Smooth muscle cell (in vitro differentiated cells): Measurements from ENCODE around the gene UBE2H. TPM values are rescaled to one million over a fixed set of nuclear protein-coding genes. Genes with fewer than 3 reads are reported as not detected.

Experiments
- DNase-seq: peaks from one replicate; lab custom pipeline; 2025; ENCODE audit not compliant: unreplicated experiment; lab: John Stamatoyannopoulos, UW
- H2AFZ ChIP-seq: fragments of 200-600 bp; sonication (generic); 2 replicates; pipeline ENCODE4 v1.6.0; 2016; ENCODE audit warnings: antibody characterized with exemption, low read depth, mild to moderate bottlenecking
- H3F3A ChIP-seq: fragments of 200-600 bp; sonication (generic); 2 replicates; pipeline ENCODE4 v1.6.0; 2017; ENCODE audit warnings: antibody characterized with exemption, low read depth
- H3K27ac ChIP-seq: fragments of 200-600 bp; sonication (generic); 2 replicates; pipeline ENCODE4 v1.5.1; 2016; ENCODE audit warnings: low read depth, mild to moderate bottlenecking
- H3K27me3 ChIP-seq: fragments of 200-600 bp; sonication (generic); 2 replicates; pipeline ENCODE4 v1.6.1; 2016; ENCODE audit warnings: low read depth, mild to moderate bottlenecking
- H3K36me3 ChIP-seq: fragments of 200-600 bp; sonication (generic); 2 replicates; pipeline ENCODE4 v1.5.1; 2016; ENCODE audit warnings: low read depth
- H3K4me1 ChIP-seq: fragments of 200-600 bp; sonication (generic); 2 replicates; pipeline ENCODE4 v1.5.1; 2016; ENCODE audit warnings: low read depth
- H3K4me2 ChIP-seq: fragments of 200-600 bp; sonication (generic); 2 replicates; pipeline ENCODE4 v1.6.0; 2016; ENCODE audit warnings: mild to moderate bottlenecking
- H3K4me3 ChIP-seq: fragments of 200-600 bp; sonication (generic); 2 replicates; pipeline ENCODE4 v1.5.1; 2016; ENCODE audit warnings: mild to moderate bottlenecking
- H3K79me2 ChIP-seq: fragments of 200-600 bp; sonication (generic); 2 replicates; pipeline ENCODE4 v1.6.0; 2016; ENCODE audit warnings: low read depth, mild to moderate bottlenecking
- H3K9ac ChIP-seq: fragments of 200-600 bp; sonication (generic); 2 replicates; pipeline ENCODE4 v1.6.0; 2016; ENCODE audit warnings: low read depth
- H3K9me3 ChIP-seq: fragments of 200-600 bp; sonication (generic); replicated peaks from 2 replicates; pipeline ENCODE4 v1.5.1; 2016; ENCODE audit warnings: low read depth
- H4K20me1 ChIP-seq: fragments of 200-600 bp; sonication (generic); 2 replicates; pipeline ENCODE4 v1.6.0; 2016; ENCODE audit warnings: low read depth
- WGBS: methylation state at CpG from one replicate; pipeline ENCODE4 v1.1.7; 2016; ENCODE audit warnings: low lambda C conversion rate; 5-methylcytosine and 5-hydroxymethylcytosine counted together
- polyA plus RNA-seq: library from polyadenylated mRNA; unstranded; fragments of >200 nt; fragmentation: Nextera tagmentation; extraction: Ambion mirVana; gene quantifications from 2 replicates; pipeline ENCODE4 v1.2.1, GENCODE V29; 2016
- total RNA-seq: library from RNA; depleted of rRNA; stranded (reverse); fragments of >200 nt; gene quantifications from 2 replicates; pipeline ENCODE4 v1.2.3, GENCODE V29; 2014
- TF ChIP-seq, protein P1 (sequence below): fragments of 200-600 bp; sonication (generic); IDR thresholded peaks from 2 replicates; pipeline ENCODE4 v1.5.1; 2017; ENCODE audit warnings: borderline replicate concordance, mild to moderate bottlenecking, antibody characterized with exemption; ENCODE audit not compliant: insufficient read depth, poor library complexity, severe bottlenecking

Gene UBE2H
- total and polyA plus RNA-seq, 2 experiments from 2014 or later: 66.1 to 94.5 TPM

DNA sequence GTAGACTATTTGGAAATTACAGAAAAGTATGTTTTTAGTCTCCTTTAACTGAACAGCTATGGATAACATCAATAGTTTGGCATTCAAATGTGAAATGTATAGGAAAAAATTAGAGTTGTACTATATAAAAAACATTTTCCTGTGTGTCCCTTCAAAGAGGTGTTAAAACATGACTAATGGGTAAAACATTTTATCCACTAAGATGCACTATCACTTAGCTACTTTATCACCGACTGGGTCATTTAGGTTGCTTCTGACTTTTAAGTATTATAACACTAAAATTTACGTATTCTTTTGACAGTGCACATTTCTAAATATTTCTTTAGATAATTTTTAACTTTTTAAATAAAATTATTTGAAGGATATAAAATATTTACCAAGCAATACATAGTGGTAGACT is 77.6 kb downstream of the UBE2H start:
- peaks cover 28% of the 10 kb centered on the region for H3K79me2 ChIP-seq

DNA sequence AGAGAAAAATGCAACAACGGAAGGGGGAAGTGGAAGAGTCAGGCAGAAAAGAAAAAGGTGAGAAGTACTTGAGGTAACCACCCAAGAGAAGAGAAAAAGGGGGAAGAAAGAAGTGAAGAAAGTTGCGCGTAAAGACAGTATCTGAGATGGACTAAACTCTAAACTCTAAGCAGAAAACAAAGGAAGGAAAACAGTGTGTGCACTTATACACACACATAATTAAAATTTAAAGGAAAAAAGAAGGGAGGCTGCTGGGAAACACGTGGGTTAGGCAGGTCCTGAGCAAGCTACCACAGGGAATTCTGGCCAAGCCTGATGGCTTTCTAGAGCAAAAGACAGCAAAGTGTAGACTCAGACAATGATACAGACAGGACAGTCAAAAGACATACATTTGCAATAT is 78.0 kb downstream of the UBE2H start:
- Histone ChIP-seq H3K27me3 (no peaks in the 10 kb centered on the region), H3F3A (peaks cover 7% of the 10 kb centered on the region), H3K4me3 (no peak overlapping the region), H4K20me1 (peaks cover 85% of the 10 kb centered on the region), H3K27ac (no peak overlapping the region), H3K36me3 (no peaks in the 10 kb centered on the region), H3K9ac (no peak overlapping the region), H3K4me1 (peaks cover 4% of the 10 kb centered on the region), H3K79me2 (peaks cover 30% of the 10 kb centered on the region), H3K4me2 (no peak overlapping the region), H3K9me3 (no peaks in the 10 kb centered on the region), H2AFZ (no peak overlapping the region)
- WGBS: 94% methylated on average over 4 of the region's 4 CpGs
- no peak for DNase-seq
- TF ChIP-seq, protein P1, sequence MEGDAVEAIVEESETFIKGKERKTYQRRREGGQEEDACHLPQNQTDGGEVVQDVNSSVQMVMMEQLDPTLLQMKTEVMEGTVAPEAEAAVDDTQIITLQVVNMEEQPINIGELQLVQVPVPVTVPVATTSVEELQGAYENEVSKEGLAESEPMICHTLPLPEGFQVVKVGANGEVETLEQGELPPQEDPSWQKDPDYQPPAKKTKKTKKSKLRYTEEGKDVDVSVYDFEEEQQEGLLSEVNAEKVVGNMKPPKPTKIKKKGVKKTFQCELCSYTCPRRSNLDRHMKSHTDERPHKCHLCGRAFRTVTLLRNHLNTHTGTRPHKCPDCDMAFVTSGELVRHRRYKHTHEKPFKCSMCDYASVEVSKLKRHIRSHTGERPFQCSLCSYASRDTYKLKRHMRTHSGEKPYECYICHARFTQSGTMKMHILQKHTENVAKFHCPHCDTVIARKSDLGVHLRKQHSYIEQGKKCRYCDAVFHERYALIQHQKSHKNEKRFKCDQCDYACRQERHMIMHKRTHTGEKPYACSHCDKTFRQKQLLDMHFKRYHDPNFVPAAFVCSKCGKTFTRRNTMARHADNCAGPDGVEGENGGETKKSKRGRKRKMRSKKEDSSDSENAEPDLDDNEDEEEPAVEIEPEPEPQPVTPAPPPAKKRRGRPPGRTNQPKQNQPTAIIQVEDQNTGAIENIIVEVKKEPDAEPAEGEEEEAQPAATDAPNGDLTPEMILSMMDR: no peak

More for the DNA sequence above, 77.6 kb downstream of the UBE2H start:
- DNase-seq: no peak
- no peak overlapping the region for H3K4me3 ChIP-seq
- H4K20me1 ChIP-seq: peaks cover 85% of the 10 kb centered on the region
- H3K27ac ChIP-seq: no peak overlapping the region
- H3K4me2 ChIP-seq: no peak overlapping the region
- H3K9ac ChIP-seq: no peak overlapping the region
- no peaks in the 10 kb centered on the region for H3K9me3 ChIP-seq
- 80% methylated on average over 2 of the region's 2 CpGs for WGBS
- H2AFZ ChIP-seq: no peak overlapping the region
- H3F3A ChIP-seq: peaks cover 7% of the 10 kb centered on the region
- peaks cover 4% of the 10 kb centered on the region for H3K4me1 ChIP-seq
- no peaks in the 10 kb centered on the region for H3K36me3 ChIP-seq
- TF ChIP-seq, protein P1: no peak
- no peaks in the 10 kb centered on the region for H3K27me3 ChIP-seq

DNA sequence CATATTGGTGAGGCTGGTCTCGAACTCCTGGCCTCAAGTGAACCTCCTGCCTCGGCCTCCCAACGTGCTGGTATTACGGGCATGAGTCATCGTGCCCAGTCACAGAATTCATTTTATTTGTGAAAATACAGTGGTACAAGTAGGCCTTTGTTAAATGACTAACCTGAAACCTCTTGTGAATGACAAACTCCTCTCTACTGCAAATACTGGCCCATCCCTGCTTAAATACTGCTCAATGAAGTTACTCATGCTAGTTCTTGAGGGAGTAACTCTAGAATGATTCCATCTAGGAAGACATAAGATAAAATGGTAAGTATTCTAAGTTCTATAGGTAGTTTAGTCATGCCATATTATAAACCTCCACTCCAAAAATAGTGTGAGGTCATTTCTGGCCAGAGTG is 80.7 kb downstream of the UBE2H start:
- no peak overlapping the region for H3K9ac ChIP-seq
- TF ChIP-seq, protein P1: no peak
- H3K4me2 ChIP-seq: no peak overlapping the region
- no peaks in the 10 kb centered on the region for H3K36me3 ChIP-seq
- no peak overlapping the region for H3K4me3 ChIP-seq
- H2AFZ ChIP-seq: no peak overlapping the region
- peaks cover 75% of the 10 kb centered on the region for H4K20me1 ChIP-seq
- no peak overlapping the region for H3K27ac ChIP-seq
- no peaks in the 10 kb centered on the region for H3F3A ChIP-seq
- no peaks in the 10 kb centered on the region for H3K9me3 ChIP-seq
- WGBS: 88% methylated on average over 5 of the region's 5 CpGs
- peaks cover 4% of the 10 kb centered on the region for H3K4me1 ChIP-seq
- DNase-seq: no peak
- H3K79me2 ChIP-seq: peaks cover 31% of the 10 kb centered on the region
- no peaks in the 10 kb centered on the region for H3K27me3 ChIP-seq

DNA sequence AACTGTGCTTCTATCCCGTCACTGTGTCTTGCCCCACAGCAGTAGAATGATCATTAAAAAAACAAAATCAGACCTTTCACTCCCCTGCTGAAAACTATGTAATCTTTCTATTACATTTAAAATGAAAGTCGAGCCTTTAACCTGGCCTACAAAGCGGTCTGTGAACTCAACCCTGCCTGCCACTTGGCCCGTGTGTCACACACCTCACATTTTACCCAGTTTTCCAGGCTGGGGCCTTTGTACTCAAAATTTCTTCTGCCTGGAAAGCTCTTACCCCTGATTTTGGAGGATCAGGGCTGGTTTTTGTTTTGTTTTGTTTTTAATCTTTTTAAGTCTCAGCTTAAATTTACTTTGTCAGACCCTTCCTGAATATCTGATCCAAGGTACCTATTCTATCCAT is 82.1 kb downstream of the UBE2H start:
- Histone ChIP-seq H3K36me3 (no peaks in the 10 kb centered on the region), H3K9ac (no peak overlapping the region), H3K79me2 (peaks cover 43% of the 10 kb centered on the region), H3K4me1 (peaks cover 4% of the 10 kb centered on the region), H3K27me3 (no peaks in the 10 kb centered on the region), H3K4me2 (no peak overlapping the region), H3K4me3 (no peak overlapping the region), H3K27ac (no peak overlapping the region), H2AFZ (no peak overlapping the region), H4K20me1 (peaks cover 75% of the 10 kb centered on the region), H3K9me3 (no peaks in the 10 kb centered on the region), H3F3A (no peaks in the 10 kb centered on the region)
- TF ChIP-seq, protein P1: no peak
- 97% methylated on average over 4 of the region's 4 CpGs for WGBS
- no peak for DNase-seq
